ENCODE results near the gene ADD1.

Gene ADD1

GRCh38 chr4:2925931-2926860, 82.6 kb downstream of the ADD1 start:
- no peak for DNase-seq

GRCh38 chr4:2927016-2927695, 83.5 kb downstream of the ADD1 start:
- DNase-seq = no peak

GRCh38 chr4:2927696-2928075, 84.0 kb downstream of the ADD1 start:
- no peak for DNase-seq

- no peak for DNase-seq
Observed at GRCh38 chr4:2928242-2929176, 84.9 kb downstream of the ADD1 start.

- no peak for DNase-seq
Observed at GRCh38 chr4:2929469-2929868, 85.8 kb downstream of the ADD1 start.

- no peak for DNase-seq
Observed at GRCh38 chr4:2930135-2930757, 86.6 kb downstream of the ADD1 start.

- no peak for DNase-seq
Observed at GRCh38 chr4:2930758-2931511, 87.3 kb downstream of the ADD1 start.

GRCh38 chr4:2931512-2932301, 88.1 kb downstream of the ADD1 start:
- DNase-seq = no peak

- no peak for DNase-seq
Observed at GRCh38 chr4:2932321-2932950, 88.8 kb downstream of the ADD1 start.

GRCh38 chr4:2932951-2933565, 89.4 kb downstream of the ADD1 start:
- no peak for DNase-seq

GRCh38 chr4:2933566-2934076, 90.0 kb downstream of the ADD1 start:
- no peak for DNase-seq

GRCh38 chr4:2934077-2934812, 90.6 kb downstream of the ADD1 start:
- DNase-seq = no peak

- DNase-seq = peak; percentile 78
Observed at GRCh38 chr4:2934813-2935761, 91.4 kb downstream of the ADD1 start.

- DNase-seq = no peak
Observed at GRCh38 chr4:2935762-2936743, 92.4 kb downstream of the ADD1 start.

GRCh38 chr4:2936773-2937145, 93.1 kb downstream of the ADD1 start:
- no peak for DNase-seq

GRCh38 chr4:2937146-2937857, 93.7 kb downstream of the ADD1 start:
- no peak for DNase-seq
